Ureter (tissue), 1 donor: ENCODE measurements around the gene CCDC51. TPM values are rescaled to one million over a fixed set of nuclear protein-coding genes. Genes with fewer than 3 reads are reported as not detected.

ENCODE experiments used
- total RNA-seq: library from RNA; stranded (reverse); gene quantifications from one replicate; pipeline ENCODE4 v1.2.4, GENCODE V29; 2023
- donor health status: DM: yes; HTN: yes; CAD: no.

The CCDC51 gene
- total RNA-seq, 1 donor from 2014 or later = 10.4 TPM

Other genes starting within 250 kb of the CCDC51 start
- 2.0 TPM for gene CAMP, start 216.6 kb downstream of the CCDC51 start, total RNA-seq
- 18.1 TPM for gene ZNF589, start 199.0 kb downstream of the CCDC51 start, total RNA-seq
- 30.8 TPM for gene NME6, start 138.8 kb downstream of the CCDC51 start, total RNA-seq
- 12.0 TPM for gene SPINK8, start 106.5 kb downstream of the CCDC51 start, total RNA-seq
- gene FBXW12, start 67.9 kb downstream of the CCDC51 start, total RNA-seq = 0.23 TPM
- gene PLXNB1, start 10.0 kb downstream of the CCDC51 start, total RNA-seq = 259 TPM
- 237 TPM for gene TMA7, start 138 bp upstream of the CCDC51 start, total RNA-seq
- 9.6 TPM for gene ATRIP, start 6.6 kb upstream of the CCDC51 start, total RNA-seq
- 294 TPM for gene SHISA5, start 64.1 kb upstream of the CCDC51 start, total RNA-seq
- 7.4 TPM for gene PFKFB4, start 116.7 kb upstream of the CCDC51 start, total RNA-seq
- gene UCN2, start 123.7 kb upstream of the CCDC51 start, total RNA-seq = 1.5 TPM
- gene COL7A1, start 155.2 kb upstream of the CCDC51 start, total RNA-seq = 62.9 TPM
- gene UQCRC1, start 169.5 kb upstream of the CCDC51 start, total RNA-seq = 178 TPM
- gene TMEM89, start 181.7 kb upstream of the CCDC51 start, total RNA-seq = not detected
- gene SLC26A6, start 195.3 kb upstream of the CCDC51 start, total RNA-seq = 12.3 TPM
- gene CELSR3, start 222.8 kb upstream of the CCDC51 start, total RNA-seq = 1.5 TPM
- gene NCKIPSD, start 245.8 kb upstream of the CCDC51 start, total RNA-seq = 21.6 TPM